Osteoblast (primary cell): ENCODE measurements around the gene PSG7. TPM values are rescaled to one million over a fixed set of nuclear protein-coding genes. Genes with fewer than 3 reads are reported as not detected.
"Not testable (repeated sequence)": the region's sequence is repeated elsewhere in the genome, so short reads cannot be mapped to it uniquely, and the experiment has no call there.

ENCODE experiments used
- DNase-seq: peaks from one replicate; pipeline ENCODE4 v3.0.0; 2011; ENCODE audit warnings: low spot score, mixed read lengths; ENCODE audit not compliant: insufficient read length; ENCODE audit errors: missing footprints
- H2AFZ ChIP-seq: 2 replicates; pipeline ENCODE4 v1.6.0; 2011; ENCODE audit warnings: mild to moderate bottlenecking, low read length
- H3K27ac ChIP-seq: 2 replicates; pipeline ENCODE4 v1.5.1; 2011; ENCODE audit warnings: mild to moderate bottlenecking, low read depth, low read length, moderate library complexity
- H3K27me3 ChIP-seq: 2 replicates; pipeline ENCODE4 v1.6.0; 2012; ENCODE audit warnings: mild to moderate bottlenecking, control low read depth, inconsistent platforms, low read length, moderate library complexity; ENCODE audit not compliant: insufficient read depth
- H3K36me3 ChIP-seq: 2 replicates; pipeline ENCODE4 v1.5.1; 2011; ENCODE audit warnings: mild to moderate bottlenecking, low read length, control low read depth, moderate library complexity; ENCODE audit not compliant: insufficient read depth
- H3K4me1 ChIP-seq: 2 replicates; pipeline ENCODE4 v1.5.1; 2011; ENCODE audit warnings: mild to moderate bottlenecking, low read length, control low read depth, moderate library complexity; ENCODE audit not compliant: insufficient read depth
- H3K4me2 ChIP-seq: 2 replicates; pipeline ENCODE4 v1.6.0; 2011; ENCODE audit warnings: mild to moderate bottlenecking, low read length; ENCODE audit not compliant: insufficient read depth
- H3K4me3 ChIP-seq: fragments of 200-600 bp; sonication (generic); 3 replicates; pipeline ENCODE4 v1.5.1; 2012; ENCODE audit warnings: mild to moderate bottlenecking, low read length, inconsistent platforms; ENCODE audit not compliant: insufficient read depth
- H3K79me2 ChIP-seq: 2 replicates; pipeline ENCODE4 v1.6.0; 2012; ENCODE audit warnings: mild to moderate bottlenecking, low read length, control low read depth, inconsistent platforms; ENCODE audit not compliant: insufficient read depth
- H3K9me3 ChIP-seq: 2 replicates; pipeline ENCODE4 v1.5.1; 2011; ENCODE audit warnings: low read depth, low read length, control low read depth
- H4K20me1 ChIP-seq: 2 replicates; pipeline ENCODE4 v1.6.0; 2012; ENCODE audit warnings: mild to moderate bottlenecking, low read length, control low read depth; ENCODE audit not compliant: insufficient read depth
- total RNA-seq: library from RNA; depleted of rRNA; stranded (reverse); fragments of >200 nt; gene quantifications from 2 replicates; pipeline ENCODE4 v1.2.3, GENCODE V29; 2012
- TF ChIP-seq, protein P1 (sequence below): IDR thresholded peaks from 2 replicates; pipeline ENCODE4 v1.5.1; 2011; ENCODE audit warnings: mild to moderate bottlenecking, low read depth, low read length, moderate library complexity; ENCODE audit errors: extremely low read depth

Gene PSG7
- total RNA-seq, 1 donor: not detected

DNA sequence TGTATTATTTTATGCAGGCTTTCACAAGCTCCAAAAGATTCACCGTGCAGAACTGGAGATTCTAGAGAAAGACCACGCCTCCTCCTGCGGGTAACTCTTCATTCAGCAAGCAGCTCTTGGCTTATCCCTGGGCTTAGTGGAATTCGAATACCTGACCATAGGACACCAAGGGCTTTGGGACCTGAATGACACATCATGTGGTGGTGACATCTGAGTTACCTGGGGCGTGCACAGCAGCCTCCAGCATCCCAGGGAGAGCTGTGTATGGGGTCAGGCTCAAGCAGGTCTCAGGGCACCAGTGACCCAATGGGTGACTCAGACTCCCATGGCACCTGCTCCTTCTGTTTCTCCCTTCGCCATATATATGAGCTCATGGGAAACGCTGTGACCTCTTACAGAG, 46.6 kb downstream of the PSG7 start:
- H3K79me2 ChIP-seq, H3K9me3 ChIP-seq: not testable (repeated sequence)

DNA sequence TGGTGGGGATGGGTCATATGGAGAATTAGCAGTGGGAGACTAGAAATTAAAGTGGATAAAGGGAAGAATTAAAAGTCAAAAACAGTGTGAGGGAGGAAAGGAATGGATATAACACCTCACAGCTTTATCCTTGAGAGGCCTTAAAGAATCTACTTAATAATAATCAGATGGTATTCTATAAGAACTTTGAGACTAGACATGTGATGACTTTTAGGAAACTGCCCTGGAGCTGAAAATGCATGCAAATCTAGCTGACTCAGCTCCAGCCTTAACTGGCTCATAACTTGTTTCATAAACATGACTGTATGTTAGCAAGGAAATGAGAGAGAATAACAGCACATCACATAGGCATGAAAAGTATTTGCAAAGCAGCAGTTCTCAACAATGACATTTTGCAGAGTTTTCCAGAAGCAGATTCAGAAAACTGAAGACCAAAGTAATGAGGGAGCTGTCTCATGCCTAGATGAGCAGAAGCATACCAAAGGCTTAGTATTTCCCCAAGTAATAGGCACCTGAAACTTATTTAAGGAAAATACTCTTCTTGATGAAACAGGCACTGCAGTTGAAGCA, 49.0 kb downstream of the PSG7 start:
- not testable (repeated sequence) for H3K79me2 ChIP-seq, H3K4me2 ChIP-seq, DNase-seq, H3K36me3 ChIP-seq, H3K9me3 ChIP-seq, H2AFZ ChIP-seq, H3K27me3 ChIP-seq, H3K4me1 ChIP-seq, H3K4me3 ChIP-seq, H4K20me1 ChIP-seq
- peak overlapping the region; percentile 45 for H3K27ac ChIP-seq

More for the DNA sequence above, 46.6 kb downstream of the PSG7 start:
- H3K4me2 ChIP-seq, DNase-seq, H3K36me3 ChIP-seq, H4K20me1 ChIP-seq, H3K4me1 ChIP-seq, H3K27ac ChIP-seq, H3K4me3 ChIP-seq, H3K27me3 ChIP-seq, H2AFZ ChIP-seq: not testable (repeated sequence)

DNA sequence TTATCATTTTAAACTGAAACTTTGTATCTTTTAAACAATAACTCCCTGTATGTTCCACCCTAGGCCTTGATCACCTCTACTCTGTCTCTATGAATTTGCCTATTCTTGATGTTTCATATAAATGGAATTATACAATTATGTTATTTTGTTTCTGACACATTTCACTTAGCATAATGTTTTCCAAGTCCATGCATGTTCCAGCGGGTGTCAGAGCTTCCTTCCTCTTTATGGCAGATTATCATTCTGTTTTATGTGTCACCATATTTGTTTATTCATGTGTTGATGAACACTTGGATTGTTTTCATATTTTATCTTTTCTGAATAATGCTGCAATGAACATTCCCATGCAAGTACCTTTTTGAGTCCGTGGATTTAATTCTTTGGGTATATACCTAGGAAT, 54.3 kb downstream of the PSG7 start:
- not testable (repeated sequence) for DNase-seq, H3K36me3 ChIP-seq, H3K27me3 ChIP-seq, H3K4me3 ChIP-seq, H3K4me1 ChIP-seq, H4K20me1 ChIP-seq, H3K79me2 ChIP-seq, H3K27ac ChIP-seq, H3K9me3 ChIP-seq, H3K4me2 ChIP-seq, H2AFZ ChIP-seq

DNA sequence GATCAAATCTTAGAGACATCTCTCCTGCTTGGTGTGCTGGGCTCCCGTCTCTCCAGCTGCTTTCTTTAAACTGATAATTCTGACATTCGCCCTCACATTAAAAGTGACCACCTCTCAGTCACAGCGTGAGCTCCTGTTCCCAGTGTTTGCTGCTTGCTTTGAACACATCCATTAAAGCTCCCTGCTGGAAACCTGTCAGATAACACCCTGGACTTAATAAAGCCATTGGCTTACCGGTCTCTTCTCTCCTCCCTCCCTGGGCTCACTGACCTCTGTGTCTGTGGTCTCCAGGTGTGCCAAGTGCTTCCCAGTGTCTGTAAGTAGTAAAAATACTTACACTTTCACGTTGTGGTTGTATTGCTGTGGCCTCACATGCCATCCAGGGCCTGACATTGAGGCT, 55.0 kb downstream of the PSG7 start:
- H3K36me3 ChIP-seq, H3K4me3 ChIP-seq, H3K4me1 ChIP-seq, H3K9me3 ChIP-seq, H3K79me2 ChIP-seq, H2AFZ ChIP-seq, H3K27ac ChIP-seq, H3K27me3 ChIP-seq, H4K20me1 ChIP-seq, H3K4me2 ChIP-seq, DNase-seq: not testable (repeated sequence)

DNA sequence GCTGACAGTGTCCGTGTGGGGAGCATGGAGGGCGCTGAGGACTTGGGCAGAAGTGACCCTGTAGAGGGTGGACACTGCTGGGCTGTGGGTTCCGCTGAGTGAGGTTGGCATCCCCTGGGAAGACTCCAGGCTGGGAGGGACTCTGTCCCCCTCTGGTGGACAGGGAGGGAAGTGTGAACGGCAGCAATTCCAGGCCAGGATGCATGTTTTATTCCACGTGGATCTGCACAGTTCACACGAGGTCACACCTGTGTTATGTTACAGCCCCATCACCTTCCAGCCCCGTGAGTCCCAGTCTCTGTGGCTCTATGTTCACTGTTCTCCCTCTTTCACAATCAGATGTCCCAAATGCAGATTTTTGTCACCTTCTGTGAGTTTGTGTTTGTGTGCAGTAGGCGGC, 55.7 kb downstream of the PSG7 start:
- DNase-seq: not testable (repeated sequence)

DNA sequence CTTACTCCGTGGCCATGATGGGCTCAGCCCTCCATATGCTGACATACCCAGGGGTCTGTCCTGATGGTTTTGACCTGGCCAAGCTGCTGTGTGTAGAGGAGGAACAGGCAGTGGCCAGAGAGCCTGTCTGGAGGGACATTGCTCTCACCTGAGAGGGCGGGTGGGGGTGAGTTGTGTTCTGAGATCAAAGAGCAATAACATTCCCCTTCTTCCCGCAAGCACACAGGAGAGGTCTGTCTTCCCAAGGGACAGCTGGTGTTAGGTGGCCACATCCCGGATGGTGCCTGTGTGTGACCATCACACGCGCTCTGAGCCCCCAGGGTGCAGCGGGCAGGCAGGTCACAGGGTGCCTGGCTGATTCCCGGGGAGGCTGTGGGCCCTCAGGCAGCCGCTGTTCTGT, 56.4 kb downstream of the PSG7 start:
- not testable (repeated sequence) for H3K4me2 ChIP-seq, H3K36me3 ChIP-seq, H2AFZ ChIP-seq, H4K20me1 ChIP-seq, H3K27me3 ChIP-seq, H3K27ac ChIP-seq, H3K4me1 ChIP-seq, H3K4me3 ChIP-seq, H3K9me3 ChIP-seq, H3K79me2 ChIP-seq
- peak; percentile 5 for DNase-seq

More for the DNA sequence above, 55.7 kb downstream of the PSG7 start:
- not testable (repeated sequence) for H3K4me1 ChIP-seq, H2AFZ ChIP-seq, H3K79me2 ChIP-seq, H3K4me3 ChIP-seq, H4K20me1 ChIP-seq, H3K36me3 ChIP-seq, H3K4me2 ChIP-seq, H3K27ac ChIP-seq, H3K27me3 ChIP-seq, H3K9me3 ChIP-seq
- TF ChIP-seq, protein P1, sequence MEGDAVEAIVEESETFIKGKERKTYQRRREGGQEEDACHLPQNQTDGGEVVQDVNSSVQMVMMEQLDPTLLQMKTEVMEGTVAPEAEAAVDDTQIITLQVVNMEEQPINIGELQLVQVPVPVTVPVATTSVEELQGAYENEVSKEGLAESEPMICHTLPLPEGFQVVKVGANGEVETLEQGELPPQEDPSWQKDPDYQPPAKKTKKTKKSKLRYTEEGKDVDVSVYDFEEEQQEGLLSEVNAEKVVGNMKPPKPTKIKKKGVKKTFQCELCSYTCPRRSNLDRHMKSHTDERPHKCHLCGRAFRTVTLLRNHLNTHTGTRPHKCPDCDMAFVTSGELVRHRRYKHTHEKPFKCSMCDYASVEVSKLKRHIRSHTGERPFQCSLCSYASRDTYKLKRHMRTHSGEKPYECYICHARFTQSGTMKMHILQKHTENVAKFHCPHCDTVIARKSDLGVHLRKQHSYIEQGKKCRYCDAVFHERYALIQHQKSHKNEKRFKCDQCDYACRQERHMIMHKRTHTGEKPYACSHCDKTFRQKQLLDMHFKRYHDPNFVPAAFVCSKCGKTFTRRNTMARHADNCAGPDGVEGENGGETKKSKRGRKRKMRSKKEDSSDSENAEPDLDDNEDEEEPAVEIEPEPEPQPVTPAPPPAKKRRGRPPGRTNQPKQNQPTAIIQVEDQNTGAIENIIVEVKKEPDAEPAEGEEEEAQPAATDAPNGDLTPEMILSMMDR: peak; percentile 34
